AG04450 (cell line): Measurements from ENCODE around the gene MID1. TPM values are rescaled to one million over a fixed set of nuclear protein-coding genes. Genes with fewer than 3 reads are reported as not detected.

Experiments used
- CTCF ChIA-PET: fragments of 300-600, 350-600 bp; formaldehyde crosslinking; extraction: SDS; loops from one replicate; lab custom pipeline; 2022; ENCODE audit warnings: antibody characterized with exemption, inconsistent platforms; lab: Charles Lee
- POLR2A ChIA-PET: fragments of 350-600 bp; formaldehyde crosslinking; extraction: SDS; loops from one replicate; lab custom pipeline; 2021; ENCODE audit warnings: antibody characterized with exemption, inconsistent platforms; lab: Yijun Ruan, JAX
- DNase-seq: peaks from one replicate; pipeline ENCODE4 v3.0.0-alpha.2; 2011; ENCODE audit warnings: low read depth, low spot score
- H3K27ac ChIP-seq: one replicate; pipeline ENCODE4 v1.5.1; 2012; ENCODE audit warnings: low read depth, low read length, control low read depth
- H3K27me3 ChIP-seq: one replicate; pipeline ENCODE4 v1.6.0; 2012; ENCODE audit warnings: low read length; ENCODE audit not compliant: control insufficient read depth, insufficient read depth
- H3K4me3 ChIP-seq: 2 replicates; pipeline ENCODE4 v1.5.1; 2011; ENCODE audit warnings: mild to moderate bottlenecking, low read depth, low read length, control low read depth
- H3K9me3 ChIP-seq: 2 replicates; pipeline ENCODE4 v1.5.1; 2012; ENCODE audit warnings: low read length; ENCODE audit not compliant: control insufficient read depth, insufficient read depth
- polyA plus RNA-seq: library from polyadenylated mRNA; depleted of rRNA; stranded (reverse); fragments of >200 nt; gene quantifications from 2 replicates; pipeline ENCODE4 v1.2.3, GENCODE V29; 2011
- TF ChIP-seq, protein P1 (sequence below): IDR thresholded peaks from 2 replicates; pipeline ENCODE4 v1.5.1; 2011; ENCODE audit warnings: low read depth, low read length, control low read depth, inconsistent platforms

Gene MID1
- polyA plus RNA-seq, 1 experiment = 37.5 TPM

DNA sequence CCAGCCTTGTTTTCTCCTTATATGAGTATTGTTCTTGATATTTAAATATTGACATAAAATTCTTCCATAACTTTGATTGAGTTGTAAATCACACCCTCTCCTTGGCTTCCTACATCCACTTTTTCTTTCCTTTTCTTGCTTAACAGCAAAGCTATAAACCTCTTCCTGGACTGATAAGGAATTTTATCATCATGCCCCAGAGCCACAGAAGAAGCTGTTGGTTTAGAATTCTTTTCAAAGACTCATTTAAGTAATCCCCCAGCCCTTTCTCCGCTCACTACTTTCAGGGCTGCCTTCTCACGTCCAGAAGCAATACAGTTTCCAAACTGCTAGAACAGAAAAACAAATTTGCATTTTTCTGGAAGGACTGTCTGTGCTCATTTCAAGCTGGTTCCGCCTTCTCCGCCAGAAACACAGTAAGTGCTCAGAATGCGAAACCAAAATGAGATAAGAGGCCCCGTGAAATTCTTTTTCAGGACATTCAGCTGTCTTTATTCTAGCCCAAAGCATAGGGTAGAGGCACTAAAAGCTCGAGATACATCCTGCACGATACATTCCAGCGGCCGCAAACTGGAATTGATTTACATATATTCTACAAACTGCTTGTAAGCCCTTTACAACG, 849 bp downstream of the MID1 start:
- Histone ChIP-seq H3K27ac (peak overlapping the region; percentile 80), H3K4me3 (peak overlapping the region; percentile 73), H3K9me3 (no peaks in the 10 kb centered on the region), H3K27me3 (no peaks in the 10 kb centered on the region)
- TF ChIP-seq, protein P1, sequence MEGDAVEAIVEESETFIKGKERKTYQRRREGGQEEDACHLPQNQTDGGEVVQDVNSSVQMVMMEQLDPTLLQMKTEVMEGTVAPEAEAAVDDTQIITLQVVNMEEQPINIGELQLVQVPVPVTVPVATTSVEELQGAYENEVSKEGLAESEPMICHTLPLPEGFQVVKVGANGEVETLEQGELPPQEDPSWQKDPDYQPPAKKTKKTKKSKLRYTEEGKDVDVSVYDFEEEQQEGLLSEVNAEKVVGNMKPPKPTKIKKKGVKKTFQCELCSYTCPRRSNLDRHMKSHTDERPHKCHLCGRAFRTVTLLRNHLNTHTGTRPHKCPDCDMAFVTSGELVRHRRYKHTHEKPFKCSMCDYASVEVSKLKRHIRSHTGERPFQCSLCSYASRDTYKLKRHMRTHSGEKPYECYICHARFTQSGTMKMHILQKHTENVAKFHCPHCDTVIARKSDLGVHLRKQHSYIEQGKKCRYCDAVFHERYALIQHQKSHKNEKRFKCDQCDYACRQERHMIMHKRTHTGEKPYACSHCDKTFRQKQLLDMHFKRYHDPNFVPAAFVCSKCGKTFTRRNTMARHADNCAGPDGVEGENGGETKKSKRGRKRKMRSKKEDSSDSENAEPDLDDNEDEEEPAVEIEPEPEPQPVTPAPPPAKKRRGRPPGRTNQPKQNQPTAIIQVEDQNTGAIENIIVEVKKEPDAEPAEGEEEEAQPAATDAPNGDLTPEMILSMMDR = no peak
- ChIA-PET POLR2A (interaction anchor here (0.8 to 1.2 kb wide), 2 partner anchors 13 to 377 kb away, joined by 3 to 4 read pairs; no protein-coding TSS in a partner anchor), CTCF (interaction anchor here (2.9 kb wide), 1 partner anchor 430 kb away, joined by 28 read pairs; no protein-coding TSS in a partner anchor)
- no peak for DNase-seq

DNA sequence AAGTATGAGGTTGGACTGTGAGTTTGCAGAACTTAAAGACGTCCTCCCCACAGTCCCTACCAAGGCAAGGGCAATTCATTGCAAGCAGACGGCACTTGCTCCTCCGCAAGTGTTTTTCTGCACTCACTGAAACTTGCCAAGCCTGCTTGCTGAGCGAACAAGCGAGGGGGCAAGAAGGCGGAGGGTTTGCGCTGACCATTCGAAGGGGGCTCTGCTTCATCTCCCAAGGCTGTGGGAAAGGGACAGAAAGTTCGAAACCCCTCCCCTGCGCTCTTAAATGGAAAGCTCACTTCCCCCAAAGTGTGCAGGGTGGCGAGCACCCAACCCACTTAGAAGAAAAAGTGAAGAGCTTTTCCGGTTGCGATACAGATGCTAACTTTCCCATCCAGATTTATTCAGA, 1.4 kb downstream of the MID1 start:
- peak overlapping the region; percentile 73 for H3K4me3 ChIP-seq
- TF ChIP-seq, protein P1 = no peak
- ChIA-PET CTCF (interaction anchor here (2.9 kb wide), 1 partner anchor 429 kb away, joined by 28 read pairs; no protein-coding TSS in a partner anchor), POLR2A (interaction anchor here (0.6 to 0.8 kb wide), 2 partner anchors 378 to 619 kb away, joined by 3 to 5 read pairs; no protein-coding TSS in a partner anchor)
- no peaks in the 10 kb centered on the region for H3K9me3 ChIP-seq
- no peak for DNase-seq
- no peaks in the 10 kb centered on the region for H3K27me3 ChIP-seq
- peak overlapping the region; percentile 47 for H3K27ac ChIP-seq

DNA sequence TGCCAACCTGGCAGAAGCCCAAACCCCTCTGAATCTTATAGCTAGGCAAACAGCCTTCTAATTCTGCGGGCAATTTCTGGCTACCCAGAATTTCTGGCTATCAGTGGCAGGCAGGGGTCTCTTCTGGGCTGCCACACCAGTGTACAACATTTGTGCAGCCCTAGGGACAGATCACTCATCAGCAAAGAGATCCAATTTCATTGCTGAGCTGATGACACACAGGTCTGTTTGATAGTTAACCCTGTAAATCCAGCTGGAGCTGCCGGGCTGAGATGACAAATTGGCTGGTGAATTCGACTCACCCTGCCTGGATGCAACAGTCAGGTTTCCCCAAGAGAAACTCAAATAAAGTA, 2.4 kb downstream of the MID1 start:
- Histone ChIP-seq H3K9me3 (no peaks in the 10 kb centered on the region), H3K27ac (no peak overlapping the region), H3K27me3 (no peaks in the 10 kb centered on the region), H3K4me3 (peak overlapping the region; percentile 73)
- POLR2A ChIA-PET = no interaction called here
- CTCF ChIA-PET = interaction anchor here (0.5 to 2.9 kb wide), 3 partner anchors 105 to 484 kb away, joined by 3 to 28 read pairs (median 3); no protein-coding TSS in a partner anchor
- no peak for DNase-seq
- TF ChIP-seq, protein P1 = no peak

DNA sequence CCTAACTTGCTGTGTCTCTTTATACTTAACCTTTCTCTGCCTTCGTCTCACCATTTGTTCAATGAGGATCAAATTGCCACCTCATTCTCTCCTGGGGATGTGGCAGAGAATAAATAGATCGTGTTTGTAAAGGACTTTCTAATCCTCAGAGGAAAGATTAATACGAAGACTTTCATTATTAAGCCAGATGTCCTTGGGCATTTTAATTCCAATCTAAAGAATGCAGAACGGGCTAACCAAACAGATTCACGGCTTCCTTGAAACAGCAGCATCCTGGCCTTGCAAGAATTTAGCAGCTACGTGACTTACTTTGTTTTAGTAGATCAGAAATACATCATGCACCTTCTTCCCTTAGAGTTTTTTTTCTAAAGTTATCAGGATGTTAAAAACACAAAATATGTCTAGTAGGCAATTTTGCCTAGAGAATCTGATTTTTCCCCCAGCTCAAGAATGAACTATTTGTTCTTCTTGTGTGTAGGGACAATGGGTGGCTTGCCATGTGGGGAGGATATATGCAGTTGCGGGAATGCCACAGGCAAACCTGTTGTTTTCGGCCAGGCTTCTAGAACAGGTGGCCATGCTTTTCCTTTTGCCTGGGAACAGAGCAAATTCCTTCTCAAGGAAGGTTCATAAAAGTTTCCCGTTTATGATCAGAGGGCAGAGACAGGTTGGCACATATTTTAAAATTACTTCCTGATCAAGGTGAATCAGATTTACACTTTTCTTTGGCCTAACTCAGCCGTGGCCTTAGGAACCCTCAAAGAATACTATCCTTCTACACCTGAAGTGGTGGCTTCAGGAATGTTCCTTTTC, 3.0 kb downstream of the MID1 start:
- Histone ChIP-seq H3K4me3 (peak overlapping the region; percentile 73), H3K27me3 (no peaks in the 10 kb centered on the region), H3K27ac (no peak overlapping the region), H3K9me3 (no peaks in the 10 kb centered on the region)
- TF ChIP-seq, protein P1 = no peak
- ChIA-PET POLR2A (no interaction called here), CTCF (interaction anchor here (1.0 to 2.9 kb wide), 4 partner anchors 10 to 428 kb away, joined by 3 to 28 read pairs (median 16); no protein-coding TSS in a partner anchor)
- no peak for DNase-seq
